ENCODE measurements around the gene KRT12. TPM values are rescaled to one million over a fixed set of nuclear protein-coding genes. Genes with fewer than 3 reads are reported as not detected.

Gene KRT12
- total RNA-seq, 4 donors from 2014 or later: not detected

- Histone ChIP-seq H3K9me3 (no peaks in the 10 kb centered on the region), H3K4me3 (no peak overlapping the region), H3K36me3 (no peaks in the 10 kb centered on the region), H3K27me3 (peaks cover 0 to 4% of the 10 kb centered on the region in 2 donors), H3K4me1 (peaks cover 0 to 8% (median 0%) of the 10 kb centered on the region in 4 donors), H3K27ac (no peak overlapping the region)
- WGBS, 2 donors: 65 to 74% methylated on average over 4 of the region's 4 CpGs
- no peak for DNase-seq (ENCODE audit: low spot score in 2 of 2)
- TF ChIP-seq EP300 (IDR thresholded peaks at IDR 0.05) (no peak), CTCF (IDR thresholded peaks at IDR 0.05) (no peak), POLR2A (IDR thresholded peaks at IDR 0.05) (no peak)
Observed at GRCh38 chr17:40896916-40897455, 30.0 kb upstream of the KRT12 start.

DNA sequence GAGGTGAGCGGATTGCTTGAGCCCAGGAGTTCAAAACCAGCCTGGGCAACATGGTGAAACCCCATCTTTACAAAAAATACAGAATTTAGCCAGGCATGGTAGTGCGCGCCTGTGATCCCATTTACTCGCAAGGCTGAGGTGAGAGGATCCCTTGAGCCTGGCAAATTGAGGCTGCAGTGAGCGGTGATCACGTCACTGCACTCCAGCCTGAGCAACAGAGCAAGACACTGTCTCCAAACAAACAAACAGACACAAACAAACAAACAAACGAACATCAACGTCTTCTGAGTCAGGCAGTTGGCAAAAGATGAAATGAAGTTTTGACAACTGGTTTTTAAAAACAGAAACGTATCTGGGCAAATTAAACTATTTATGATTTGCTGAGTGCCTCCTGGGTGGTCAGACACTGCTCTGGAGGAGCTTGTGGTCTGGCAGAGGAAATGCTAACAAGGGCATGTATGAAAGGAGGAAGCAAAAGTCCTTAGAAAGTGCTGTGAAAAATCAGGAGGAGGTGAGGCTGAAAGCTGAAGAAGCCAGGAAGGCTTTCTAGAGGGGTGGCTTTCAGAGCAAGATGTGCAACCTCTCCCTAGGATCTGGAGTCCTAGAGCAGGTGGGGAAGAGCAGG is 28.2 kb upstream of the KRT12 start:
- peaks cover 0 to 10% of the 10 kb centered on the region in 2 donors for H3K27me3 ChIP-seq

DNA sequence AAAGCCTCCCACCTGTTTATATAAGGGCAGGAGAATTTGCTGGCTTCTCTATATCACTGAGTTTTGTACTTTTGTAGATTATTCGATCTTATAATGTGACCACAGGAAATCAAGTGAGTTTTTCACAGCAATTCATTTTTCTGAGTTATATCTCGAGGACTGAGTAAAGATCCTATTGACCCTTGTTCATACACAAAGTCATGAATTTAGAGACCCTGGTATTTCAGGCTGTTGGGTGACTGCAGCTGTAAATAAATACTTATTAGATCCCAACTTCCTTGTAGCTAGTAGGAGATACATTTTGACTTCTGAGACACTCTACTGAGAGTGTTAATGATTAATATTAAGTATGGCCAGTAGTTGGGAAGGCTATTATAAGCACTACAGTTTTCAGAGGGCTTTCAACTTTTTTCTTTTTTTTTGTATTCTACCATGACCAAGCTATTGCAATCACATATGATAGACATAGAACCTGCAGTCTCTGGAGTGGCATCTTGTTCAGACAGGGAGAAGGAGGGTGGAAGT is 21.2 kb upstream of the KRT12 start:
- H3K27me3 ChIP-seq: peaks cover 0 to 6% of the 10 kb centered on the region in 2 donors
- H3K4me3 ChIP-seq: no peak overlapping the region
- no peaks in the 10 kb centered on the region for H3K9me3 ChIP-seq
- WGBS, 2 donors: 82 to 88% methylated on average over 2 of the region's 2 CpGs
- no peaks in the 10 kb centered on the region for H3K4me1 ChIP-seq
- no peak for TF ChIP-seq CTCF (IDR thresholded peaks at IDR 0.05)
- no peak for TF ChIP-seq POLR2A (IDR thresholded peaks at IDR 0.05)
- TF ChIP-seq EP300 (IDR thresholded peaks at IDR 0.05): no peak
- no peak overlapping the region for H3K27ac ChIP-seq
- H3K36me3 ChIP-seq: no peaks in the 10 kb centered on the region
- DNase-seq (ENCODE audit: low spot score in 2 of 2): no peak

More for the DNA sequence above, 28.2 kb upstream of the KRT12 start:
- no peak overlapping the region for H3K4me3 ChIP-seq
- H3K4me1 ChIP-seq: peaks cover 0 to 8% (median 0%) of the 10 kb centered on the region in 4 donors
- H3K9me3 ChIP-seq: no peaks in the 10 kb centered on the region
- WGBS, 2 donors: 61 to 64% methylated on average over 9 of the region's 9 CpGs
- TF ChIP-seq CTCF (IDR thresholded peaks at IDR 0.05) (no peak), POLR2A (IDR thresholded peaks at IDR 0.05) (no peak), EP300 (IDR thresholded peaks at IDR 0.05) (no peak)
- H3K36me3 ChIP-seq: no peaks in the 10 kb centered on the region
- no peak for DNase-seq (ENCODE audit: low spot score in 2 of 2)
- no peak overlapping the region for H3K27ac ChIP-seq

GRCh38 chr17:40886090-40886489 is 19.1 kb upstream of the KRT12 start:
- DNase-seq (ENCODE audit: low spot score in 2 of 2): no peak
- no peaks in the 10 kb centered on the region for H3K4me1 ChIP-seq
- TF ChIP-seq EP300 (IDR thresholded peaks at IDR 0.05) (no peak), POLR2A (IDR thresholded peaks at IDR 0.05) (no peak)
- no peaks in the 10 kb centered on the region for H3K27me3 ChIP-seq
- 47 to 55% methylated on average over 3 of the region's 3 CpGs for WGBS, 2 donors
- no peaks in the 10 kb centered on the region for H3K9me3 ChIP-seq
- H3K36me3 ChIP-seq: no peaks in the 10 kb centered on the region
- H3K4me3 ChIP-seq: no peak overlapping the region
- H3K27ac ChIP-seq: no peak overlapping the region

- H3K4me1 ChIP-seq: no peaks in the 10 kb centered on the region
- H3K27me3 ChIP-seq: no peaks in the 10 kb centered on the region
- TF ChIP-seq POLR2A (IDR thresholded peaks at IDR 0.05) (no peak), EP300 (IDR thresholded peaks at IDR 0.05) (no peak), CTCF (IDR thresholded peaks at IDR 0.05) (no peak)
- no peaks in the 10 kb centered on the region for H3K9me3 ChIP-seq
- no peaks in the 10 kb centered on the region for H3K36me3 ChIP-seq
- 90 to 91% methylated on average over 19 to 23 of the region's 23 CpGs for WGBS, 2 donors
- DNase-seq (ENCODE audit: low spot score in 2 of 2): no peak
- no peak within 1 kb of the TSS for H3K27ac ChIP-seq
- H3K4me3 ChIP-seq: no peak within 1 kb of the TSS
Observed at GRCh38 chr17:40884708-40885512, 17.9 kb upstream of the KRT12 start, which contains the start of gene KRT20. Gene KRT20, minus strand, starts transcription at chr17:40885242. Its CDS starts 57 bp downstream, at chr17:40885185.
